B cell (primary cell): Measurements from ENCODE around the gene UBQLN2. TPM values are rescaled to one million over a fixed set of nuclear protein-coding genes. Genes with fewer than 3 reads are reported as not detected.

Experiments
- ATAC-seq: fragments of 200-7000 bp; cut with Tn5 transposase; one replicate; pipeline ENCODE4 v1.10.0; 2021; ENCODE audit warnings: low read depth, mild to moderate bottlenecking, moderate number of reproducible peaks, moderate library complexity
- CTCF ChIA-PET: fragments of 350-600 bp; sonication (Branson Sonifier 250); formaldehyde crosslinking; loops from one replicate; lab custom pipeline; 2021; ENCODE audit warnings: antibody characterized with exemption, inconsistent platforms; lab: Charles Lee
- POLR2A ChIA-PET: fragments of 350-600 bp; sonication (Branson Sonifier 250); formaldehyde crosslinking; loops from one replicate; lab custom pipeline; 2021; ENCODE audit warnings: antibody characterized with exemption; lab: Charles Lee
- DNase-seq: peaks from one replicate; pipeline ENCODE4 v3.0.0; 2013
- H2AFZ ChIP-seq: 2 replicates; pipeline ENCODE4 v1.6.1; 2012; ENCODE audit warnings: mild to moderate bottlenecking, low read depth, low read length; ENCODE audit not compliant: insufficient read depth, poor library complexity, severe bottlenecking
- H3K27ac ChIP-seq, 2 donors: 1 replicate in 1 of 2; 2 replicates in 1 of 2; pipeline ENCODE4 v1.5.1; 2012 to 2013; ENCODE audit warnings: low read length in 2 of 2, mild to moderate bottlenecking in 2 of 2, moderate library complexity in 1 of 2
- H3K27me3 ChIP-seq, 4 experiments: fragments of 200-600 bp in 1 of 4; sonication (generic) in 1 of 4; replicated peaks in 1 of 4; 1 replicate in 2 of 4; 2 replicates in 2 of 4; pipeline versions ENCODE4 v1.6.1 to v1.7.0; 2013 to 2016; ENCODE audit warnings: low read length in 3 of 4, mild to moderate bottlenecking in 2 of 4, mixed read lengths in 1 of 4, moderate library complexity in 1 of 4; ENCODE audit not compliant: insufficient read depth in 4 of 4, control insufficient read depth in 3 of 4; ENCODE audit errors: control extremely low read depth in 1 of 4
- H3K36me3 ChIP-seq, 2 experiments: replicated peaks in 1 of 2; 1 replicate in 1 of 2; 2 replicates in 1 of 2; pipeline versions ENCODE4 v1.6.1 to v1.7.1; 2013; ENCODE audit warnings: low read length in 1 of 2; ENCODE audit not compliant: insufficient read depth in 2 of 2, control insufficient read depth in 1 of 2; ENCODE audit errors: control extremely low read depth in 1 of 2, extremely low read depth in 1 of 2
- H3K4me1 ChIP-seq, 2 donors: fragments of 200-600 bp in 1 of 2; sonication (generic) in 1 of 2; 1 replicate in 1 of 2; 2 replicates in 1 of 2; pipeline versions ENCODE4 v1.5.1 to v1.6.1; 2013 to 2017; ENCODE audit warnings: low read length in 2 of 2; ENCODE audit not compliant: control insufficient read depth in 2 of 2, insufficient read depth in 2 of 2
- H3K4me2 ChIP-seq: replicated peaks from 2 replicates; pipeline ENCODE3; 2012; ENCODE audit warnings: mild to moderate bottlenecking, low read depth, low read length; ENCODE audit not compliant: poor library complexity, severe bottlenecking
- H3K4me3 ChIP-seq, 5 experiments: fragments of 200-600 bp in 1 of 5; sonication (generic) in 1 of 5; 1 replicate in 3 of 5; 2 replicates in 2 of 5; pipeline versions ENCODE4 v1.5.1 to v1.7.0; 2011 to 2016; ENCODE audit warnings: low read length in 4 of 5, mild to moderate bottlenecking in 4 of 5, low read depth in 2 of 5, control low read depth in 1 of 5, moderate library complexity in 1 of 5; ENCODE audit not compliant: insufficient read depth in 1 of 5; ENCODE audit errors: control extremely low read depth in 1 of 5, extremely low read depth in 1 of 5
- H3K79me2 ChIP-seq: fragments of 200-600 bp; sonication (generic); one replicate; pipeline ENCODE4 v1.6.0; 2016; ENCODE audit warnings: low read length; ENCODE audit not compliant: control insufficient read depth, insufficient read depth
- H3K9ac ChIP-seq: fragments of 200-600 bp; sonication (generic); 2 replicates; pipeline ENCODE4 v1.6.1; 2017; ENCODE audit warnings: mild to moderate bottlenecking, low read length, moderate library complexity
- H3K9me3 ChIP-seq, 3 donors: one replicate each; pipeline versions ENCODE4 v1.6.1 to v1.7.1; 2013; ENCODE audit warnings: low read length in 2 of 3; ENCODE audit not compliant: control insufficient read depth in 2 of 3, insufficient read depth in 1 of 3; ENCODE audit errors: control extremely low read depth in 1 of 3
- H4K20me1 ChIP-seq: 2 replicates; pipeline ENCODE4 v1.6.0; 2012; ENCODE audit warnings: mild to moderate bottlenecking, low read length; ENCODE audit not compliant: insufficient read depth, control insufficient read depth, poor library complexity, severe bottlenecking
- H3K27ac Mint-ChIP-seq: one replicate; pipeline ENCODE4 v1.8.0; 2021; ENCODE audit warnings: mixed read lengths
- H3K27me3 Mint-ChIP-seq: one replicate; pipeline ENCODE4 v1.8.0; 2021; ENCODE audit warnings: mixed read lengths
- H3K4me1 Mint-ChIP-seq: one replicate; pipeline ENCODE4 v1.8.0; 2021; ENCODE audit warnings: mixed read lengths
- H3K4me3 Mint-ChIP-seq: one replicate; pipeline ENCODE4 v1.8.0; 2021; ENCODE audit warnings: mixed read lengths
- H3K9me3 Mint-ChIP-seq: one replicate; pipeline ENCODE4 v1.8.0; 2022; ENCODE audit warnings: mixed read lengths; ENCODE audit not compliant: insufficient read depth
- EZH2 ChIP-seq: IDR thresholded peaks from 2 replicates; pipeline ENCODE4 v1.6.1; 2012; ENCODE audit warnings: borderline replicate concordance, low read depth, mild to moderate bottlenecking, moderate library complexity, low read length; ENCODE audit not compliant: insufficient read depth, poor library complexity, severe bottlenecking
- WGBS: methylation state at CpG from one replicate; pipeline ENCODE4 v1.1.5; 2013; ENCODE audit warnings: missing lambda C conversion rate; ENCODE audit not compliant: insufficient coverage; 5-methylcytosine and 5-hydroxymethylcytosine counted together
- intact Hi-C: fragments of 100-400 bp; cut with micrococcal nuclease; formaldehyde crosslinking; loops from one replicate; pipeline ENCODE4 v1.10.0; 2022
- polyA plus RNA-seq: library from polyadenylated mRNA; depleted of rRNA; stranded (reverse); fragments of >200 nt; gene quantifications from 2 replicates; pipeline ENCODE4 v1.2.3, GENCODE V29; 2012
- total RNA-seq, 2 donors: library from RNA; stranded (reverse); fragments of 120-200 nt in 1 of 2; gene quantifications; 1 replicate in 1 of 2; 2 replicates in 1 of 2; pipeline versions ENCODE4 v1.2.3 to v1.2.4, GENCODE V29; 2013 to 2022
- TF ChIP-seq, protein P1 (sequence below): fragments of 200-600 bp; IDR thresholded peaks from one replicate; pipeline ENCODE4 v1.8.0; 2022; ENCODE audit warnings: antibody characterized with exemption, mild to moderate bottlenecking

Gene UBQLN2
- total and polyA plus RNA-seq, 2 donors (not counting 1 experiment from before 2014, with no cell fraction given): 22.4 to 33.8 TPM

DNA sequence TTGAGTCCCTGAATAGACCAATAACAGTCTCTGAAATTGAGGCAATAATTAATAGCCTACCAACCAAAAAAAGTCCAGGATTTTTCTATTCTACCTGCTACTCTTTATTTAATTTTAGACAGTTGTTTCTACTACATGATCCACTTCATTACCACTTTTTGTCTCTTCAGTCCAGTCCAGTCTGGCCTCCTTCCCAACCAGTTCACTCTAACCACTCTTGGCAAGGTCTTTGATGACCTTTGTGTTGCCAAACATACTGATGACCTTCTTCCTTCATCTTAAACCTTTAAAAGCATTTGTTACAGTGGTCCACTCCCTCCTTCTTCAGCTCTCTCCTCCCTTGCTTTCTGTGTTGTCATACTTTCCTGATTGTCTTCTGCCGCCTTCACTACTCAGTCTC is 12.8 kb upstream of the UBQLN2 start:
- no CpG with 5 or more reads among the region's 1 CpG for WGBS
- no peaks in the 10 kb centered on the region for H3K4me1 ChIP-seq
- no peak overlapping the region for H3K9ac ChIP-seq
- intact Hi-C loops: no loop called here
- peaks cover 0 to 5% (median 0%) of the 10 kb centered on the region in 3 donors for H3K9me3 ChIP-seq
- no peaks in the 10 kb centered on the region for H3K4me1 Mint-ChIP-seq
- DNase-seq (no peak), ATAC-seq (no peak)
- peaks cover 6% of the 10 kb centered on the region for H3K9me3 Mint-ChIP-seq
- CTCF ChIA-PET: no interaction called here
- no peaks in the 10 kb centered on the region for H3K27me3 Mint-ChIP-seq
- H3K4me3 Mint-ChIP-seq: no peak overlapping the region
- no peak overlapping the region for H2AFZ ChIP-seq
- H3K27me3 ChIP-seq: no peaks in the 10 kb centered on the region
- H3K4me3 ChIP-seq: no peak overlapping the region
- POLR2A ChIA-PET: no interaction called here
- H3K36me3 ChIP-seq: no peaks in the 10 kb centered on the region
- no peak overlapping the region for H3K27ac ChIP-seq
- H4K20me1 ChIP-seq: no peaks in the 10 kb centered on the region
- H3K79me2 ChIP-seq: no peaks in the 10 kb centered on the region
- H3K4me2 ChIP-seq: no peak overlapping the region
- TF ChIP-seq, protein P1, sequence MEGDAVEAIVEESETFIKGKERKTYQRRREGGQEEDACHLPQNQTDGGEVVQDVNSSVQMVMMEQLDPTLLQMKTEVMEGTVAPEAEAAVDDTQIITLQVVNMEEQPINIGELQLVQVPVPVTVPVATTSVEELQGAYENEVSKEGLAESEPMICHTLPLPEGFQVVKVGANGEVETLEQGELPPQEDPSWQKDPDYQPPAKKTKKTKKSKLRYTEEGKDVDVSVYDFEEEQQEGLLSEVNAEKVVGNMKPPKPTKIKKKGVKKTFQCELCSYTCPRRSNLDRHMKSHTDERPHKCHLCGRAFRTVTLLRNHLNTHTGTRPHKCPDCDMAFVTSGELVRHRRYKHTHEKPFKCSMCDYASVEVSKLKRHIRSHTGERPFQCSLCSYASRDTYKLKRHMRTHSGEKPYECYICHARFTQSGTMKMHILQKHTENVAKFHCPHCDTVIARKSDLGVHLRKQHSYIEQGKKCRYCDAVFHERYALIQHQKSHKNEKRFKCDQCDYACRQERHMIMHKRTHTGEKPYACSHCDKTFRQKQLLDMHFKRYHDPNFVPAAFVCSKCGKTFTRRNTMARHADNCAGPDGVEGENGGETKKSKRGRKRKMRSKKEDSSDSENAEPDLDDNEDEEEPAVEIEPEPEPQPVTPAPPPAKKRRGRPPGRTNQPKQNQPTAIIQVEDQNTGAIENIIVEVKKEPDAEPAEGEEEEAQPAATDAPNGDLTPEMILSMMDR: no peak
- no peak for TF ChIP-seq EZH2
- no peak overlapping the region for H3K27ac Mint-ChIP-seq

DNA sequence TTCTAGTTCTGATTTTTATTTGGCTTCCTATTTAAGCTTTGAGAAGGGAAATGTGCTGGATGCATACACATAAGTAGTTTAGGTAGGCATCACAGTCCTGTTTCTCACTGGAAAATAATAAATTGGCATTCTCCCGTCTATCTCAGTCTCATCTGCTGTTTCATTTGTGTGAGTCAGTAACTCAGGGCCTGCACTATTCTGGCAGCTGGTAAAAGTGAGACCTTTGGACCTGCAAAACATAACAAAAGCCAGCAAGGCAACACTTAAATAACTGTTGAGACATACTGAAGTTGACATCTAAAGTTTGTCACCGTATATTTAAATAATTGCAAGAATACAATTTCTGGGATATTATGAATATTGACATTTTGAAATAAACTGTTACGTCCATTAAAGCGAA is 8.6 kb upstream of the UBQLN2 start:
- H3K4me2 ChIP-seq: no peak overlapping the region
- H3K79me2 ChIP-seq: no peaks in the 10 kb centered on the region
- H3K4me3 ChIP-seq: no peak overlapping the region
- WGBS: no CpG with 5 or more reads among the region's 4 CpGs
- no peak overlapping the region for H3K9ac ChIP-seq
- intact Hi-C loops: no loop called here
- H4K20me1 ChIP-seq: no peaks in the 10 kb centered on the region
- TF ChIP-seq EZH2: no peak
- TF ChIP-seq, protein P1: no peak
- H3K4me1 ChIP-seq: no peaks in the 10 kb centered on the region
- no peak overlapping the region for H2AFZ ChIP-seq
- H3K9me3 Mint-ChIP-seq: no peaks in the 10 kb centered on the region
- DNase-seq: no peak
- ChIA-PET CTCF (no interaction called here), POLR2A (no interaction called here)
- no peak overlapping the region for H3K4me3 Mint-ChIP-seq
- no peaks in the 10 kb centered on the region for H3K9me3 ChIP-seq
- no peak for ATAC-seq
- no peaks in the 10 kb centered on the region for H3K4me1 Mint-ChIP-seq
- no peak overlapping the region for H3K27ac Mint-ChIP-seq
- H3K36me3 ChIP-seq: no peaks in the 10 kb centered on the region
- H3K27me3 Mint-ChIP-seq: no peaks in the 10 kb centered on the region
- H3K27me3 ChIP-seq: no peaks in the 10 kb centered on the region
- no peak overlapping the region for H3K27ac ChIP-seq
